Measurements from ENCODE around the gene ZNF81. TPM values are rescaled to one million over a fixed set of nuclear protein-coding genes. Genes with fewer than 3 reads are reported as not detected.
"Not testable (repeated sequence)": the region's sequence is repeated elsewhere in the genome, so short reads cannot be mapped to it uniquely, and the experiment has no call there.

The ZNF81 gene
- total and polyA plus RNA-seq, 4 donors: 5.6 to 13.1 (median 8.4) TPM

- not testable (repeated sequence) for H3K27ac ChIP-seq (ENCODE audit: low read depth, low read length); H3K36me3 ChIP-seq (ENCODE audit: control insufficient read depth, insufficient read depth, low read length); H3K4me3 ChIP-seq (ENCODE audit: low read depth, low read length); DNase-seq (ENCODE audit: low read depth in 4 of 6, low spot score in 6 of 6); H3K27me3 ChIP-seq (ENCODE audit: control insufficient read depth, insufficient read depth, low read length); H3K9me3 ChIP-seq (ENCODE audit: control insufficient read depth, insufficient read depth, low read length); H3K4me1 ChIP-seq (ENCODE audit: control insufficient read depth, insufficient read depth, low read length)
- WGBS (ENCODE audit: insufficient coverage): 25% methylated on average over 1 of the region's 3 CpGs
Observed at GRCh38 chrX:47807272-47807538, 29.5 kb upstream of the ZNF81 start.

GRCh38 chrX:47807548-47807947 lies 29.2 kb upstream of the ZNF81 start:
- no peak for DNase-seq (ENCODE audit: low read depth in 4 of 6, low spot score in 6 of 6)
- H3K27ac ChIP-seq (ENCODE audit: low read depth, low read length): no peak overlapping the region
- no peak overlapping the region for H3K4me3 ChIP-seq (ENCODE audit: low read depth, low read length)

GRCh38 chrX:47808904-47809788 lies 27.6 kb upstream of the ZNF81 start:
- no peak overlapping the region for H3K4me3 ChIP-seq (ENCODE audit: low read depth, low read length)
- no peaks in the 10 kb centered on the region for H3K36me3 ChIP-seq (ENCODE audit: control insufficient read depth, insufficient read depth, low read length)
- H3K9me3 ChIP-seq (ENCODE audit: control insufficient read depth, insufficient read depth, low read length): no peaks in the 10 kb centered on the region
- no peak for DNase-seq (ENCODE audit: low read depth in 4 of 6, low spot score in 6 of 6)
- no peaks in the 10 kb centered on the region for H3K27me3 ChIP-seq (ENCODE audit: control insufficient read depth, insufficient read depth, low read length)
- no peaks in the 10 kb centered on the region for H3K4me1 ChIP-seq (ENCODE audit: control insufficient read depth, insufficient read depth, low read length)
- H3K27ac ChIP-seq (ENCODE audit: low read depth, low read length): no peak overlapping the region
- 63% methylated on average over 4 of the region's 9 CpGs for WGBS (ENCODE audit: insufficient coverage)

More at GRCh38 chrX:47807548-47807947, 29.2 kb upstream of the ZNF81 start:
- 57% methylated on average over 11 of the region's 12 CpGs for WGBS (ENCODE audit: insufficient coverage)
- no peaks in the 10 kb centered on the region for H3K4me1 ChIP-seq (ENCODE audit: control insufficient read depth, insufficient read depth, low read length)
- no peaks in the 10 kb centered on the region for H3K36me3 ChIP-seq (ENCODE audit: control insufficient read depth, insufficient read depth, low read length)
- H3K27me3 ChIP-seq (ENCODE audit: control insufficient read depth, insufficient read depth, low read length): no peaks in the 10 kb centered on the region
- no peaks in the 10 kb centered on the region for H3K9me3 ChIP-seq (ENCODE audit: control insufficient read depth, insufficient read depth, low read length)

GRCh38 chrX:47814851-47815250 lies 21.9 kb upstream of the ZNF81 start:
- Histone ChIP-seq H3K4me1 (ENCODE audit: control insufficient read depth, insufficient read depth, low read length) (no peaks in the 10 kb centered on the region), H3K36me3 (ENCODE audit: control insufficient read depth, insufficient read depth, low read length) (no peaks in the 10 kb centered on the region), H3K27ac (ENCODE audit: low read depth, low read length) (no peak overlapping the region), H3K4me3 (ENCODE audit: low read depth, low read length) (no peak overlapping the region), H3K9me3 (ENCODE audit: control insufficient read depth, insufficient read depth, low read length) (no peaks in the 10 kb centered on the region), H3K27me3 (ENCODE audit: control insufficient read depth, insufficient read depth, low read length) (no peaks in the 10 kb centered on the region)
- no peak for DNase-seq (ENCODE audit: low read depth in 4 of 6, low spot score in 6 of 6)
- no CpG with 5 or more reads among the region's 1 CpG for WGBS (ENCODE audit: insufficient coverage)

- no peaks in the 10 kb centered on the region for H3K9me3 ChIP-seq (ENCODE audit: control insufficient read depth, insufficient read depth, low read length)
- no peaks in the 10 kb centered on the region for H3K4me1 ChIP-seq (ENCODE audit: control insufficient read depth, insufficient read depth, low read length)
- peaks cover 2% of the 10 kb centered on the region for H3K27me3 ChIP-seq (ENCODE audit: control insufficient read depth, insufficient read depth, low read length)
- no peak overlapping the region for H3K27ac ChIP-seq (ENCODE audit: low read depth, low read length)
- WGBS (ENCODE audit: insufficient coverage): 23% methylated on average over 2 of the region's 4 CpGs
- H3K36me3 ChIP-seq (ENCODE audit: control insufficient read depth, insufficient read depth, low read length): no peaks in the 10 kb centered on the region
- no peak for DNase-seq (ENCODE audit: low read depth in 4 of 6, low spot score in 6 of 6)
- no peak overlapping the region for H3K4me3 ChIP-seq (ENCODE audit: low read depth, low read length)
Observed at GRCh38 chrX:47815901-47816845, 20.5 kb upstream of the ZNF81 start.

GRCh38 chrX:47817421-47817820 lies 19.3 kb upstream of the ZNF81 start:
- no peak overlapping the region for H3K27ac ChIP-seq (ENCODE audit: low read depth, low read length)

GRCh38 chrX:47817897-47818296 lies 18.8 kb upstream of the ZNF81 start:
- Histone ChIP-seq H3K27ac (ENCODE audit: low read depth, low read length) (no peak overlapping the region), H3K9me3 (ENCODE audit: control insufficient read depth, insufficient read depth, low read length) (no peaks in the 10 kb centered on the region), H3K4me3 (ENCODE audit: low read depth, low read length) (no peak overlapping the region), H3K4me1 (ENCODE audit: control insufficient read depth, insufficient read depth, low read length) (no peaks in the 10 kb centered on the region), H3K27me3 (ENCODE audit: control insufficient read depth, insufficient read depth, low read length) (peaks cover 2% of the 10 kb centered on the region), H3K36me3 (ENCODE audit: control insufficient read depth, insufficient read depth, low read length) (no peaks in the 10 kb centered on the region)
- no peak for DNase-seq (ENCODE audit: low read depth in 4 of 6, low spot score in 6 of 6)
- no CpG with 5 or more reads among the region's 1 CpG for WGBS (ENCODE audit: insufficient coverage)

More at GRCh38 chrX:47817421-47817820, 19.3 kb upstream of the ZNF81 start:
- Histone ChIP-seq H3K27me3 (ENCODE audit: control insufficient read depth, insufficient read depth, low read length) (peaks cover 2% of the 10 kb centered on the region), H3K9me3 (ENCODE audit: control insufficient read depth, insufficient read depth, low read length) (no peaks in the 10 kb centered on the region), H3K4me1 (ENCODE audit: control insufficient read depth, insufficient read depth, low read length) (no peaks in the 10 kb centered on the region), H3K4me3 (ENCODE audit: low read depth, low read length) (no peak overlapping the region), H3K36me3 (ENCODE audit: control insufficient read depth, insufficient read depth, low read length) (no peaks in the 10 kb centered on the region)
- WGBS (ENCODE audit: insufficient coverage): 20% methylated on average over 1 of the region's 1 CpG
- no peak for DNase-seq (ENCODE audit: low read depth in 4 of 6, low spot score in 6 of 6)

GRCh38 chrX:47828984-47829383 lies 7.7 kb upstream of the ZNF81 start:
- no peak for DNase-seq (ENCODE audit: low read depth in 4 of 6, low spot score in 6 of 6)
- H3K36me3 ChIP-seq (ENCODE audit: control insufficient read depth, insufficient read depth, low read length): no peaks in the 10 kb centered on the region

GRCh38 chrX:47831788-47832187 lies 4.9 kb upstream of the ZNF81 start:
- WGBS (ENCODE audit: insufficient coverage): 33% methylated on average over 1 of the region's 2 CpGs
- Histone ChIP-seq H3K4me1 (ENCODE audit: control insufficient read depth, insufficient read depth, low read length) (no peaks in the 10 kb centered on the region), H3K27ac (ENCODE audit: low read depth, low read length) (no peak overlapping the region), H3K4me3 (ENCODE audit: low read depth, low read length) (no peak overlapping the region), H3K27me3 (ENCODE audit: control insufficient read depth, insufficient read depth, low read length) (no peaks in the 10 kb centered on the region), H3K9me3 (ENCODE audit: control insufficient read depth, insufficient read depth, low read length) (no peaks in the 10 kb centered on the region), H3K36me3 (ENCODE audit: control insufficient read depth, insufficient read depth, low read length) (no peaks in the 10 kb centered on the region)
- DNase-seq (ENCODE audit: low read depth in 4 of 6, low spot score in 6 of 6): peak in 2 of 6 donors; percentile 19 to 25

More at GRCh38 chrX:47828984-47829383, 7.7 kb upstream of the ZNF81 start:
- WGBS (ENCODE audit: insufficient coverage): 85% methylated on average over 1 of the region's 1 CpG
- Histone ChIP-seq H3K27me3 (ENCODE audit: control insufficient read depth, insufficient read depth, low read length) (no peaks in the 10 kb centered on the region), H3K27ac (ENCODE audit: low read depth, low read length) (no peak overlapping the region), H3K9me3 (ENCODE audit: control insufficient read depth, insufficient read depth, low read length) (no peaks in the 10 kb centered on the region), H3K4me1 (ENCODE audit: control insufficient read depth, insufficient read depth, low read length) (no peaks in the 10 kb centered on the region), H3K4me3 (ENCODE audit: low read depth, low read length) (no peak overlapping the region)

Data from spinal cord (tissue), 10 donors.